Right lobe of liver (tissue), 4 donors: ENCODE data around the gene GIMAP1.

ENCODE experiments used
- CTCF ChIP-seq, 4 donors: fragments of 200-600 bp in 3 of 4; fragments of 450-650 bp in 1 of 4; IDR thresholded peaks; one replicate each; pipeline versions ENCODE4 v1.5.1 to v1.8.0; 2016 to 2022; ENCODE audit warnings: antibody characterized with exemption in 4 of 4, mild to moderate bottlenecking in 2 of 4
- POLR2A ChIP-seq: fragments of 450-650 bp; IDR thresholded peaks from one replicate; pipeline ENCODE4 v1.6.1; 2017; ENCODE audit warnings: antibody characterized with exemption, mild to moderate bottlenecking
- donor health status: DM: no; HTN: no; CAD: no.
- donor health status: DM: no; HTN: no; CAD: no.
- donor health status: DM: no; HTN: yes; CAD: no.

- TF ChIP-seq CTCF (IDR thresholded peaks at IDR 0.05) (no peak), POLR2A (no peak)
These were observed 40.7 kb upstream of the GIMAP1 start for GRCh38 chr7:150675714-150676113.
